HepG2 (cell line): ENCODE data around the gene EXOC3L4. TPM values are rescaled to one million over a fixed set of nuclear protein-coding genes. Genes with fewer than 3 reads are reported as not detected.

Experiments
- ARNT ChIP-seq: fragments of 450-650 bp; IDR thresholded peaks from 2 replicates; pipeline ENCODE4 v1.6.1; 2017
- ATM ChIP-seq: fragments of 450-650 bp; IDR thresholded peaks from 2 replicates; pipeline ENCODE4 v1.7.1; 2017; ENCODE audit warnings: mild to moderate bottlenecking, borderline replicate concordance
- CCAR2 ChIP-seq: fragments of 200-400 bp; formaldehyde crosslinking; optimal IDR thresholded peaks from 2 replicates; pipeline ENCODE3; 2018; ENCODE audit warnings: low read depth, mild to moderate bottlenecking, low read length, moderate library complexity
- HHEX ChIP-seq: IDR thresholded peaks from 2 replicates; pipeline ENCODE4 v1.6.1; 2016; ENCODE audit warnings: control low read depth
- HNRNPL ChIP-seq: fragments of 200-400 bp; formaldehyde crosslinking; IDR thresholded peaks from 2 replicates; pipeline ENCODE4 v1.6.1; 2017; ENCODE audit warnings: mild to moderate bottlenecking, low read depth, low read length
- KAT2B ChIP-seq: fragments of 150-350 bp; IDR thresholded peaks from 2 replicates; pipeline ENCODE4 v1.6.1; 2014; ENCODE audit warnings: low read depth, low read length, borderline replicate concordance
- MTF2 ChIP-seq: sonication (generic); formaldehyde crosslinking; IDR thresholded peaks from 2 replicates; pipeline ENCODE4 v1.5.0; 2020; ENCODE audit warnings: missing genetic modification reagents, borderline replicate concordance
- NCOA1 ChIP-seq: sonication (generic); formaldehyde crosslinking; IDR thresholded peaks from 2 replicates; pipeline ENCODE4 v1.9.0; 2021; ENCODE audit warnings: missing genetic modification reagents
- NR2F2 ChIP-seq: IDR thresholded peaks from 2 replicates; pipeline ENCODE4 v1.6.1; 2012; ENCODE audit warnings: low read depth, inconsistent platforms, borderline replicate concordance
- SAFB2 ChIP-seq: sonication (generic); formaldehyde crosslinking; IDR thresholded peaks from 2 replicates; pipeline ENCODE4 v1.5.1; 2020; ENCODE audit warnings: missing genetic modification reagents, low read depth, mild to moderate bottlenecking, borderline replicate concordance
- SSRP1 ChIP-seq: IDR thresholded peaks from 2 replicates; pipeline ENCODE4 v1.6.1; 2016; ENCODE audit warnings: control low read depth
- STAG1 ChIP-seq: sonication (generic); formaldehyde crosslinking; IDR thresholded peaks from 2 replicates; pipeline ENCODE4 v1.4.0; 2020; ENCODE audit warnings: missing genetic modification reagents
- TRIM22 ChIP-seq: fragments of 450-650 bp; IDR thresholded peaks from 2 replicates; pipeline ENCODE4 v1.6.1; 2017
- ZBTB2 ChIP-seq: sonication (generic); formaldehyde crosslinking; IDR thresholded peaks from 2 replicates; pipeline ENCODE4 v1.8.0; 2022; ENCODE audit warnings: low read depth, missing genetic modification reagents
- ZEB1 ChIP-seq: IDR thresholded peaks from 2 replicates; pipeline ENCODE4 v1.6.1; 2012; ENCODE audit warnings: mild to moderate bottlenecking, low read depth, inconsistent platforms; ENCODE audit not compliant: insufficient replicate concordance
- ZNF121 ChIP-seq: sonication (generic); formaldehyde crosslinking; IDR thresholded peaks from 2 replicates; pipeline ENCODE4 v1.5.0; 2020; ENCODE audit warnings: mild to moderate bottlenecking, missing genetic modification reagents
- ZNF138 ChIP-seq: sonication (generic); formaldehyde crosslinking; IDR thresholded peaks from 2 replicates; pipeline ENCODE4 v1.5.0; 2020; ENCODE audit warnings: mild to moderate bottlenecking, low read depth, missing genetic modification reagents
- ZNF276 ChIP-seq: sonication (generic); formaldehyde crosslinking; IDR thresholded peaks from 2 replicates; pipeline ENCODE4 v1.4.0; 2020; ENCODE audit warnings: mild to moderate bottlenecking, low read depth, missing genetic modification reagents
- ZNF335 ChIP-seq: sonication (generic); formaldehyde crosslinking; IDR thresholded peaks from 2 replicates; pipeline ENCODE4 v1.4.0; 2020; ENCODE audit warnings: missing genetic modification reagents
- ZNF33A ChIP-seq: sonication (generic); formaldehyde crosslinking; IDR thresholded peaks from 2 replicates; pipeline ENCODE4 v1.5.1; 2020; ENCODE audit warnings: missing genetic modification reagents, mild to moderate bottlenecking, moderate library complexity, borderline replicate concordance
- ZNF549 ChIP-seq: sonication (generic); formaldehyde crosslinking; IDR thresholded peaks from 2 replicates; pipeline ENCODE4 v1.5.0; 2020; ENCODE audit warnings: missing genetic modification reagents
- ZNF616 ChIP-seq: sonication (generic); formaldehyde crosslinking; IDR thresholded peaks from 2 replicates; pipeline ENCODE4 v1.5.0; 2020; ENCODE audit warnings: low read depth, mild to moderate bottlenecking, missing genetic modification reagents
- ZNF687 ChIP-seq: sonication (generic); formaldehyde crosslinking; IDR thresholded peaks from 2 replicates; pipeline ENCODE4 v1.5.1; 2020; ENCODE audit warnings: mild to moderate bottlenecking, missing genetic modification reagents, moderate library complexity
- polyA plus RNA-seq, 8 experiments: library from polyadenylated mRNA; depleted of rRNA in 3 of 8; stranded (reverse) in 7 of 8; unstranded in 1 of 8; fragments of >200 nt; fragmentation: Illumina TruSeq in 4 of 8; extraction: Trizol in 4 of 8; gene quantifications; 2 replicates each; pipeline versions ENCODE4 v1.2.1 to v1.2.3, GENCODE V29; 2011 to 2016; ENCODE audit warnings: low read depth in 4 of 8, missing spikeins in 1 of 8, mixed read lengths in 1 of 8; ENCODE audit not compliant: insufficient read depth in 1 of 8
- total RNA-seq, 5 experiments: library from RNA; depleted of rRNA; stranded (reverse); fragments of >200 nt; fragmentation: Illumina TruSeq; extraction: Trizol; gene quantifications; 2 replicates each; pipeline ENCODE4 v1.2.3, GENCODE V29; 2016; ENCODE audit warnings: low read depth in 1 of 5

EXOC3L4 gene
- total and polyA plus RNA-seq, 2 of the 13 experiments (the other 11 are each of a cell fraction or from before 2014, with no cell fraction given) = 11.8 to 27.0 TPM

- no peak for TF ChIP-seq ZNF276 (CRISPR knock-in tag)
- TF ChIP-seq HNRNPL = peak; percentile 40; the same call in 1 of the 2 replicates
- no peak for TF ChIP-seq TRIM22
- TF ChIP-seq SSRP1 (CRISPR knock-in tag) = no peak
- peak; percentile 64 for TF ChIP-seq ZEB1
- TF ChIP-seq STAG1 (CRISPR knock-in tag) = no peak
- 0 out of 2 replicates have a peak, but pooled peaks have one; percentile 16 for TF ChIP-seq MTF2 (CRISPR knock-in tag)
- TF ChIP-seq ZNF549 (CRISPR knock-in tag) = no peak
- TF ChIP-seq CCAR2 = no peak
- no peak for TF ChIP-seq ARNT
- TF ChIP-seq NR2F2 = no peak
- TF ChIP-seq SAFB2 (CRISPR knock-in tag) = 0 out of 2 replicates have a peak, but pooled peaks have one; percentile 12
- TF ChIP-seq ZNF687 (CRISPR knock-in tag) = peak; percentile 32
- 0 out of 2 replicates have a peak, but pooled peaks have one; percentile 2 for TF ChIP-seq ZNF335 (CRISPR knock-in tag)
- no peak for TF ChIP-seq ZNF616 (CRISPR knock-in tag)
- TF ChIP-seq ZNF121 (CRISPR knock-in tag) = 0 out of 2 replicates have a peak, but pooled peaks have one; percentile 21
- TF ChIP-seq HHEX = no peak
- no peak for TF ChIP-seq KAT2B
- TF ChIP-seq ZNF33A = no peak
- no peak for TF ChIP-seq ZNF138
- TF ChIP-seq NCOA1 (CRISPR knock-in tag) = 0 out of 2 replicates have a peak, but pooled peaks have one; percentile 72
- no peak for TF ChIP-seq ATM
- no peak for TF ChIP-seq ZBTB2
Observed at GRCh38 chr14:103074729-103075367, 19.7 kb upstream of the EXOC3L4 start (continued).
